Hematopoietic multipotent progenitor cell treated with erythropoietin and hydrocortisone succinate and interleukin-3 and kit ligand, for 17 days (in vitro differentiated cells): Measurements from ENCODE around the gene H6PD.

ENCODE experiments used
- DNase-seq: peaks from one replicate; pipeline ENCODE4 v3.0.0-alpha.2; 2015; ENCODE audit warnings: low spot score

Gene H6PD

GRCh38 chr1:9297831-9298230 is 63.3 kb downstream of the H6PD start:
- no peak for DNase-seq

- no peak for DNase-seq
These were observed 63.7 kb downstream of the H6PD start for GRCh38 chr1:9298282-9298681.

DNA sequence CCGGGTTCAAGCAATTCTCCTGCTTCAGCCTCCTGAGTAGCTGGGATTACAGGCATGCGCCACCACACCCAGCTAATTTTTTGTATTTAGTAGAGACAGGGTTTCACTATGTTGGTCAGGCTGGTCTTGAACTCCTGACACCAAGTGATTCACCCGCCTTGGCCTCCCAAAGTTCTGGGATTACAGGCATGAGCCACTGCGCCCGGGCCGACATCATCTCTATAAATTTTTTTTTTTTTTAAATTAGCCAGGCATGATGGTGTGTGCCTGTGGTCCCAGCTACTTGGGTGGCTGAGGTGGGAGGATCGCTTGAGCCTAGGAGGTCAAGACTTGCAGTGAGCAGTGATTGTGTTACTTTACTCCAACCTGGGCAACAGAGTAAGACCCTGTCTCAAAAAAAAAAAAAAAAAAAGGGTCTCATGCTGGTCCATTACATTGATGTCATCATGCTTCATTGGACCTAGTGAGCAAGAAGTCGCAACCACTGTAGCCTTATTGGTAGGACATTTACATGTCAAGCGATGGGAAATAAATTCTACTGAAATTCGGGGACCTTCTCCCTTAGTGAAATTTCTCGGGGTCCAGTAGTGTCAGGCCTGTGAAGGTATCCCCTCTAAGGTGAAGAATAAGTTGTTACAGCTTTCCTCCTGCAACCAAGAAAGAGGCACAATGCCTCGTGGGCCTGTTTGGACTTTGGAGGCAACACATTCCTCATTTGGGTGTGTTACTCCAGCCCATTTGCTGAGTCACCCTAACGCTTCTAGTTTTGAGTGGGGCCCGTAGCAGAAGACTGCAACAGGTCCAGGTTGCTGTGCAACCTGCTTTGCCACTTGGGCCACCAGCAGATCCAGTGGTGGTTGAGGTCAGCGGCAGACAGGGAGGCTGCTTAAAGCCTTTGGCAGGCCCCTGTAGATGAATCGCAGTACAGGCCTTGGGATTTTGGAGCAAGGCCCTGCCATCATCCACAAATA is 65.3 kb downstream of the H6PD start:
- DNase-seq = peak; percentile 13

DNA sequence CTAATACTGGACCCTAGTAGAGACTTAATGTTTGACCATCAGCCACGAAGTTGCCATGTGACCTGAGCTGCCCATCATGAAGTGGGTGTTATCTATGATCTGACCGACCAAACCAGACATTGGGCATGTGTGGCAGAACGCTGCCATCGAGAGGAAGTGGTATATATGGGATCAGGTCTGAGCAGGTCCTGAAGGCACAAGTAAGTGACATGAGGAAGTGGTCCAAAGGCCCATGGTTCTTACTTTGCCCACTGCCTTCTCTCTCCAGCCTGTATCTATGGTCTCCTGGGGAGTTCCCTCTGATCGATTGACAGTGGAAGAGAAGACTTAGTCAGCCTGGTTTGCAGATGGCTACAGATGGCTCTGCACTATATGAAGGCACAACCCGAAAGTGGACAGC is 66.0 kb downstream of the H6PD start:
- DNase-seq = peak; percentile 5

GRCh38 chr1:9302745-9303524 is 68.4 kb downstream of the H6PD start:
- no peak for DNase-seq

GRCh38 chr1:9303916-9304315 is 69.3 kb downstream of the H6PD start:
- no peak for DNase-seq

- DNase-seq = no peak
These were observed 70.6 kb downstream of the H6PD start for GRCh38 chr1:9305216-9305615.

GRCh38 chr1:9306006-9306405 is 71.4 kb downstream of the H6PD start:
- no peak for DNase-seq

DNA sequence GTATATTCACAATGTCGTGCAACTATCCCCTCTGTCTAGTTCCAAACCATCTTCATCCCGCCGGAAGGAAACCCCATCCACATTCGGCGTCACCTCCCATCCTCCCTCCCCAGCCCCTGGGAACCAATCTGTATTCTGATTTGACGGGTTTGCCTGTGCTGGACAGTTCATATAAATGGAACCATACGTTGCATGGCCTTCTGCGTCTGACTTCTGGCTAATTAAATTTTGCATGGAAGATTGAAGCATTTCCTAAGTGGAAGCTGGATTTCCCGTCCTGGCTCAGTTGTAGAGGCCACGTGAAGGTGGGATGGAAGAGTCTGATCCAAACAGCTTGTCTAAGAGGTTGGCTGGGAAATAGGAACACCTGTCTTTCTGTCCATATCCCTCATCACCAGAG is 72.7 kb downstream of the H6PD start:
- DNase-seq = no peak

GRCh38 chr1:9308236-9308785 is 73.7 kb downstream of the H6PD start:
- no peak for DNase-seq

DNA sequence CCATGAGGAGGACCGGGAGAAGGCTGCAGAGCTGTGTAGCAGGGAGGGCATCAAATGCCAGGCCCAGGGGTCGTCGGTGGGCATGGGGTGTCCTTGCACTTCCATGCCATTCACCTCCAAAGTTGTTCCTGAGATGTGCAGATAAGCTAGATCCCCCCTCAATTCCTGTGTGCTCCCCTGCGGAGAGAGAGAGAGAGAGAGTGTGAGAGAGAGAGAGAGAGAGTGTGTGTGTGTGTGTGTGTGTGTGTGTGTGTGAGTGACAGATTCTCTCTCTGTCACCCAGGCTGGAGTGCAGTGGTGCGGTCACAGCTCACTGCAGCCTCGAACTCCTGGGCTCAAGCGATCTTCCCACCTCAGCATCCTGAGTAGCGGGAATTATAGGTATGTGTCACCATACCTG is 74.5 kb downstream of the H6PD start:
- no peak for DNase-seq

DNA sequence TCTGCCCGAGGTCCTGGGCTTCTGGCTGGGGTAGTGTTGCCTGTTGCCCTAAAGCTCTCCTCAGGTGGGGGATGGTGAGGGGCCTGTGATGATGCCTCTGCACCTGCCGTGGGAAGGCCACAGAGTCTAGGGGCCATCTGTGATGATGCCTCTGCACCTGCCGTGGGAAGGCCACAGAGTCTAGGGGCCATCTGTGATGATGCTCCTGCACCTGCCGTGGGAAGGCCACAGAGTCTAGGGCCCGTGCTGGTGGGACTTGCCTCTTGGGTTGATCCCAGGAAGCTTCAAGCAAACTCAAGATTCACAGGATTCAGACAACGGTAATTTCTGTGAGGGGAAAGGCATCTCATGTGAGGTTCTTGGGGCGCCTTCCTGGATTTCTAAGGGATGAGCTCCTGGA is 75.4 kb downstream of the H6PD start:
- DNase-seq = no peak

GRCh38 chr1:9311029-9311428 is 76.5 kb downstream of the H6PD start:
- no peak for DNase-seq

GRCh38 chr1:9311479-9311878 is 76.9 kb downstream of the H6PD start:
- no peak for DNase-seq

GRCh38 chr1:9312168-9312720 is 77.7 kb downstream of the H6PD start:
- no peak for DNase-seq

DNA sequence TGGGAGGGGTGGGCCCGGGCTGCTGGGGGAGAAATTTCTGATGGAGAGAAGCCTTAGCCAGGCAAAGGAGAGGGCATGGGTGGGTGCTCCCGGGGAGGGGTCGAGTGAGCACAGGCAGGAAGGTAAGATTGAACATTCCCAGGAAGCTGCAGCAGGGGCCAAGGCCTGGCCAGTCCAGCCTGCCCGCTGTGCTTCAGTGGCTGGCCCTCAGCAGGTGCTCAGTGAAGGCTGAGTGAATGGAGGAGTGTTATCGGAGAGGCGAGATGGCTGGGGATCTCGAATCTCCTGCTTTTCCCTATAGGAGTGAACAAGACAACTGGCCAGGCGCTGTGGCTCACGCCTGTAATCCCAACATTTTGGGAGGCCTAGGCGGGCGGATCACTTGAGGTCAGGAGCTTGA is 79.0 kb downstream of the H6PD start:
- DNase-seq = no peak

- DNase-seq = no peak
These were observed 79.5 kb downstream of the H6PD start for GRCh38 chr1:9314111-9314510.

GRCh38 chr1:9314711-9315379 is 80.3 kb downstream of the H6PD start:
- no peak for DNase-seq

DNA sequence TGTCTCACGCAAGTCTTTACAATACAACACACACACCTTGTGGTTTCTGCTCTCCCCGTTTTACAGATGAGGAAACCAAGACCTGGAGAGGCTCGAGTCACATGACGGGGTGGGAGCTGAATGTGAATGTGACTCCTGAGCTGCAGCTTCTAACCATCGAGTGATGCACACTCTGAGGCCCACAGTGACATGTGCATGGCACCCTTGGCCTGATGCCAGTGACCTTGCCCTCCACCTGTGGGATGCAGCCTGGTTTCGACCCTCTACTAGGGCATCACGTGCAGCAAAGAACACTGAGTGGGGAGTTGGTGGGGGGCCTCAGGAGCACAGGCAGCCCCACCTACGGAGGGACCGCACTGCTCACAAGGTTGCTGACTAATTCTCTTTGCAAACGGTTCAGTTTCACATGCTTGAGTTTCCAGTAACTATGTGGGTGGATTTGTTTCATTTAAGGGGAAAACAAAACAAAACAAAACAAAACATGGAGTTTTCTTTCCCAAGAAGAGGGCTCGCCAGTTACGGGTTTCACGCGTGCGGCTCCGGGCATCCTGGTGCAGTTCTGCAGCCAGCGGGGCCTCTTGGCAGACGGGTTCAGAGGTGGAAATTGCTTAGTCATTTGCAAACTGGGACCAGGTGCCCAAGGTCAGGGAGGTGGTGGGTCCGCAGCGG is 81.0 kb downstream of the H6PD start:
- DNase-seq = no peak

- DNase-seq = no peak
These were observed 81.5 kb downstream of the H6PD start for GRCh38 chr1:9316080-9316444.

- DNase-seq = no peak
These were observed 81.9 kb downstream of the H6PD start for GRCh38 chr1:9316512-9316911.

DNA sequence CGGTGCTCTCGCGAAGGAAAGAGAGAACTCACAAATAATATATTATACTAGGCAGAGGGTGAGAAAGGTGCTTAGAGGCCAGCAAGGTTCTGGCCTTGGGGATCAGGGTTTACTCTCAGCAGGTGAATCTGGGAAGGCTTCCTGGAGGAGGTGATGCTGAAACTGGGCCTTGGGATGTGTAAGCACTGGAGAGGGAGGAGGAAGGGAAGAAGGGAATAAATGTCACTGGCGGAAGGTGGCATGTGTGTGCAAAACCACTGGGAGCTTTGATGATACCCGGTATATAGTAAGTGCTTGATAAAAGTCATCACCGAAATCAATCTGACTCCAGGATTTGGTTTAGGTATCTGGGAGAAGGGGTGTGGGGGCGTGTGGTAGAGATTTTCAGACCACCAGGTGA is 82.5 kb downstream of the H6PD start:
- DNase-seq = no peak
